SH-SY5Y (cell line): ENCODE data around the gene ANKRD29.

Source experiments
- GATA2 ChIP-seq: IDR thresholded peaks from 2 replicates; pipeline ENCODE4 v1.6.1; 2011; ENCODE audit warnings: mild to moderate bottlenecking, low read depth, low read length
- GATA3 ChIP-seq: IDR thresholded peaks from 2 replicates; pipeline ENCODE4 v1.6.1; 2011; ENCODE audit warnings: low read depth, mild to moderate bottlenecking, low read length, moderate library complexity

GRCh38 chr18:23616258-23616657, 46.5 kb downstream of the ANKRD29 start:
- TF ChIP-seq GATA3 (no peak), GATA2 (no peak)
